ENCODE measurements around the gene ZW10. TPM values are rescaled to one million over a fixed set of nuclear protein-coding genes. Genes with fewer than 3 reads are reported as not detected.

The ZW10 gene
- total RNA-seq, 1 experiment from 2014 or later, result 26.0 TPM

- no peak overlapping the region for H3K4me2 ChIP-seq (ENCODE audit: insufficient read depth, insufficient read length, low read length)
- Mint-ChIP-seq H3K36me3 (ENCODE audit: insufficient read depth in 1 of 3, low read depth in 3 of 3) (peaks cover 52 to 95% (median 74%) of the 10 kb centered on the region in 3 experiments), H3K9me3 (no peaks in the 10 kb centered on the region), H3K27me3 (ENCODE audit: low read depth) (no peaks in the 10 kb centered on the region), H3K27ac (no peak overlapping the region), H3K4me3 (no peak overlapping the region), H3K4me1 (no peaks in the 10 kb centered on the region)
- no peaks in the 10 kb centered on the region for H3K27me3 ChIP-seq (ENCODE audit: insufficient read depth, low read length)
- no peak overlapping the region for H2AK5ac ChIP-seq (ENCODE audit: insufficient read length, low read length)
- no peak overlapping the region for H2AFZ ChIP-seq (ENCODE audit: low read length)
- H3K79me1 ChIP-seq (ENCODE audit: insufficient read depth, low read depth, low read length, poor library complexity, severe bottlenecking), result no peaks in the 10 kb centered on the region
- H3T11ph ChIP-seq (ENCODE audit: low read length), result no peak overlapping the region
- H4K5ac ChIP-seq (ENCODE audit: insufficient read length, low read depth, low read length), result no peak overlapping the region
- no peaks in the 10 kb centered on the region for H3K79me2 ChIP-seq (ENCODE audit: insufficient read depth, low read length)
- no peak overlapping the region for H3K14ac ChIP-seq (ENCODE audit: insufficient read depth, low read length)
- no peak overlapping the region for H2BK12ac ChIP-seq (ENCODE audit: insufficient read length, low read depth, low read length)
- no peak for TF ChIP-seq CTCF (conservative IDR thresholded peaks at IDR 0.05)
- H3K9ac ChIP-seq (ENCODE audit: extremely low read depth, insufficient read length, low read length), result no peak overlapping the region
- no peak overlapping the region for H2BK15ac ChIP-seq (ENCODE audit: low read depth, low read length)
- H4K20me1 ChIP-seq (ENCODE audit: control insufficient read depth, insufficient read depth, insufficient read length), result no peaks in the 10 kb centered on the region
- H3K23ac ChIP-seq (ENCODE audit: insufficient read length, low read depth, low read length), result no peak overlapping the region
- no peak overlapping the region for H3K4ac ChIP-seq (ENCODE audit: low read depth, low read length)
- no peak overlapping the region for H3K27ac ChIP-seq (ENCODE audit: insufficient read length, low read depth, low read length)
- no peak overlapping the region for H3K56ac ChIP-seq (ENCODE audit: insufficient read length, low read depth, low read length)
- no peaks in the 10 kb centered on the region for H3K23me2 ChIP-seq (ENCODE audit: insufficient read length, low read depth, low read length, poor library complexity, severe bottlenecking)
- H3K9me3 ChIP-seq (ENCODE audit: control insufficient read depth, low read depth, low read length), result no peaks in the 10 kb centered on the region
- H4K91ac ChIP-seq (ENCODE audit: insufficient read length, low read depth, low read length), result no peak overlapping the region
- H3K18ac ChIP-seq (ENCODE audit: insufficient read length, low read depth, low read length), result no peak overlapping the region
- H2BK120ac ChIP-seq (ENCODE audit: low read depth, low read length, poor library complexity, severe bottlenecking), result no peak overlapping the region
- H2BK20ac ChIP-seq (ENCODE audit: low read depth, low read length, poor library complexity, severe bottlenecking), result no peak overlapping the region
- no peak for DNase-seq
- no peak overlapping the region for H2BK5ac ChIP-seq (ENCODE audit: insufficient read length, low read length)
- no peaks in the 10 kb centered on the region for H3K4me1 ChIP-seq (ENCODE audit: insufficient read depth, low read length)
- no peak overlapping the region for H4K8ac ChIP-seq (replicated peaks; ENCODE audit: insufficient read length, low read depth, low read length)
Observed at GRCh38 chr11:113805640-113806039, 32.1 kb upstream of the ZW10 start.
